Measurements from ENCODE around the gene IFNA10.

DNA sequence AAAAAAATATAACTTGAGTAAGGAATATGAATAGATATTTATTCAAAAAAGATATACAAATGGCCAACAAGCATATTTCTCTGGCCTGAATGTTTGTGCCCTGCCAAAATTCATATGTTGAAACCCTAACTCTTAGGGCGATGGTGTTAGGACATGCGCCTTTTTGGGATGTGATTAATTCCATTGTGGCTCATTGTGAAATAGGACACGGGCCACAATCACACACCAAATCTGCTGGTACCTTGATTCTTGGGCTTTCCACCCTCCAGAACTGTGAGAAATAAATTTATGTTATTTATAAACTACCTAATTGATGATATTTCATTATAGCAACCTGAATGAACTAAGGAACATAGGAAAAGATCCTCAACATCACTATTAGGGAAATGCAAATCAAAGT is 34.8 kb downstream of the IFNA10 start:
- TF ChIP-seq, protein P1, sequence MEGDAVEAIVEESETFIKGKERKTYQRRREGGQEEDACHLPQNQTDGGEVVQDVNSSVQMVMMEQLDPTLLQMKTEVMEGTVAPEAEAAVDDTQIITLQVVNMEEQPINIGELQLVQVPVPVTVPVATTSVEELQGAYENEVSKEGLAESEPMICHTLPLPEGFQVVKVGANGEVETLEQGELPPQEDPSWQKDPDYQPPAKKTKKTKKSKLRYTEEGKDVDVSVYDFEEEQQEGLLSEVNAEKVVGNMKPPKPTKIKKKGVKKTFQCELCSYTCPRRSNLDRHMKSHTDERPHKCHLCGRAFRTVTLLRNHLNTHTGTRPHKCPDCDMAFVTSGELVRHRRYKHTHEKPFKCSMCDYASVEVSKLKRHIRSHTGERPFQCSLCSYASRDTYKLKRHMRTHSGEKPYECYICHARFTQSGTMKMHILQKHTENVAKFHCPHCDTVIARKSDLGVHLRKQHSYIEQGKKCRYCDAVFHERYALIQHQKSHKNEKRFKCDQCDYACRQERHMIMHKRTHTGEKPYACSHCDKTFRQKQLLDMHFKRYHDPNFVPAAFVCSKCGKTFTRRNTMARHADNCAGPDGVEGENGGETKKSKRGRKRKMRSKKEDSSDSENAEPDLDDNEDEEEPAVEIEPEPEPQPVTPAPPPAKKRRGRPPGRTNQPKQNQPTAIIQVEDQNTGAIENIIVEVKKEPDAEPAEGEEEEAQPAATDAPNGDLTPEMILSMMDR (IDR thresholded peaks at IDR 0.05; ENCODE audit: poor library complexity, severe bottlenecking), result no peak
- TF ChIP-seq POLR2AphosphoS5 (IDR thresholded peaks at IDR 0.05), result no peak
- TF ChIP-seq MXI1 (conservative IDR thresholded peaks at IDR 0.05; ENCODE audit: poor library complexity, severe bottlenecking), result no peak
- TF ChIP-seq SMC3 (conservative IDR thresholded peaks at IDR 0.05; ENCODE audit: poor library complexity), result no peak
- no peak for TF ChIP-seq EP300 (conservative IDR thresholded peaks at IDR 0.05; ENCODE audit: poor library complexity, severe bottlenecking)
- TF ChIP-seq EZH2 (IDR thresholded peaks at IDR 0.05; ENCODE audit: borderline replicate concordance, insufficient read depth, low read length, poor library complexity, severe bottlenecking), result no peak
- no peak for TF ChIP-seq RAD21 (conservative IDR thresholded peaks at IDR 0.05)

All from neural cell (in vitro differentiated cells).